ENCODE results near the gene DOK7. TPM values are rescaled to one million over a fixed set of nuclear protein-coding genes. Genes with fewer than 3 reads are reported as not detected.
"Not testable (repeated sequence)": the region's sequence is repeated elsewhere in the genome, so short reads cannot be mapped to it uniquely, and the experiment has no call there.

Gene DOK7
- total RNA-seq, 1 donor from 2014 or later, result 0.36 TPM

DNA sequence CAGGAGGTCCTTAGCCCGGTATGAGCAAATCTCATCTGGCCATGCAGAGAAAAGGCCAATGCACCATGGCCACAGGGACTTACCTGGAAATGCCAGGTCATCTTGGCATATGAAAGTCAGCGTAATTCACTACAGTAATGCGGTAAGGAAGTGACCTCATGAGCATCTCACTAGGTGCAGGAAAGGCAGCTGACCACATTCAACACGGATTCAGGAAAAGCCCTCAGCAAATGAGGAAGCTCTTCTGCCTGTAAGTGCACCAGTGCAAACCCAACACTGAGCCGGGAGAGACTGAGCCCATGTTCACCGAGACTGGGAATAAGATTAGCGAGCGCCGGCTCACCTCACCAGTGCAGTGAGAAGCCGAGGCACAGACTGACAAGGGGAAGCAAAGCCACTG, 45.4 kb downstream of the DOK7 start:
- no peak for ATAC-seq

- no peak for ATAC-seq
Measured at GRCh38 chr4:3510481-3510880, 47.4 kb downstream of the DOK7 start.

GRCh38 chr4:3511187-3511586, 48.1 kb downstream of the DOK7 start:
- no peak for ATAC-seq

- ATAC-seq, result not testable (repeated sequence)
Measured at GRCh38 chr4:3511601-3512000, 48.5 kb downstream of the DOK7 start.

DNA sequence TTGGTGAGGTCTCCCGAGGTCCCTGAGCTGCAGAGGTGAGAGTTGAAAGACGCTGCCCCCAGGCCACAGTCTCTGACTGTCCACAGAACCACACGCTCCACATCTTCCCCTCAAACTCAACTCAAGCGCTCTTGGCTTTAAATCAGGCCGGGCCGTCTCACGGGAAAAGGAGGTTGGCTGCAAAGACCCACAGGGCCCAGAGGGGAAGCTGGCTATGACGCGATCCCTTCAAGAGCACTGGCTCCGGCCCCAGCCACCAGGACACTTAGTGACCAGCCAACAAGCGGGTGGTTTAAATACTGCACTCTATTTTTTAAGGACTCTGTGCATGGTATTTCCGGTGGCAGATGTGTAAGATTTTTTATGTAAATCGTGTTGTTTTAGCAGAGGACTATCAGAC, 49.2 kb downstream of the DOK7 start:
- no peak for ATAC-seq

GRCh38 chr4:3512719-3513118, 49.6 kb downstream of the DOK7 start:
- ATAC-seq, result no peak

- no peak for ATAC-seq
Measured at GRCh38 chr4:3513807-3514206, 50.7 kb downstream of the DOK7 start.

DNA sequence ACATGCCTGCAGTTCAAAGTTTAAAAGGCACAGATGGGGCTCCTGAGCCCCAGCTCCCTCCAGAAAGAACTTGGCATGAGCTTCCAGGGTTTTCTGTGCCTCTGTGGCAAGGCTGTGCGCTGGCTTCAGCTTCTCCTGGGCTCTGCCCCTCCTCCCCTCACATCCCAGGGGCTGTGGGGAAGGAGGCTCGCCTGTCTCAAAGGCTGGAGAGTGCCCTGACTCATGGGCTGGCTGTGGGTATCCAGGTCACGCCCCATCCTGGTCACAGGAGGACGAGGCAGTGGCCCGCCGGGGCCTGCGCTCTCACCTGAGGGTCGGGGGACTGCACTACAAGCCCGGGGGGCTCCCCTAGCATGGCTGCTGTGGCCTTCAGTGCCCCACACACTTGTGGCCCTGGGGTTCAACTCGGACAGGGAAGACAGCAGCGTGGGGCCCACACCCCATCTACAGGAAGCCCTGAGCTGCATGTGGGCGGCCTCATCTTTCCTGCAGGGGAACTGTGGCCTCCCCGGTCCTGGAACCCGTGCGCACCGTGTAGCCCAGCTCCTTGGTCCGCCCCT, 51.2 kb downstream of the DOK7 start:
- ATAC-seq, result no peak

GRCh38 chr4:3514806-3515501, 51.8 kb downstream of the DOK7 start:
- no peak for ATAC-seq

- no peak for ATAC-seq
Measured at GRCh38 chr4:3515646-3516045, 52.5 kb downstream of the DOK7 start.

DNA sequence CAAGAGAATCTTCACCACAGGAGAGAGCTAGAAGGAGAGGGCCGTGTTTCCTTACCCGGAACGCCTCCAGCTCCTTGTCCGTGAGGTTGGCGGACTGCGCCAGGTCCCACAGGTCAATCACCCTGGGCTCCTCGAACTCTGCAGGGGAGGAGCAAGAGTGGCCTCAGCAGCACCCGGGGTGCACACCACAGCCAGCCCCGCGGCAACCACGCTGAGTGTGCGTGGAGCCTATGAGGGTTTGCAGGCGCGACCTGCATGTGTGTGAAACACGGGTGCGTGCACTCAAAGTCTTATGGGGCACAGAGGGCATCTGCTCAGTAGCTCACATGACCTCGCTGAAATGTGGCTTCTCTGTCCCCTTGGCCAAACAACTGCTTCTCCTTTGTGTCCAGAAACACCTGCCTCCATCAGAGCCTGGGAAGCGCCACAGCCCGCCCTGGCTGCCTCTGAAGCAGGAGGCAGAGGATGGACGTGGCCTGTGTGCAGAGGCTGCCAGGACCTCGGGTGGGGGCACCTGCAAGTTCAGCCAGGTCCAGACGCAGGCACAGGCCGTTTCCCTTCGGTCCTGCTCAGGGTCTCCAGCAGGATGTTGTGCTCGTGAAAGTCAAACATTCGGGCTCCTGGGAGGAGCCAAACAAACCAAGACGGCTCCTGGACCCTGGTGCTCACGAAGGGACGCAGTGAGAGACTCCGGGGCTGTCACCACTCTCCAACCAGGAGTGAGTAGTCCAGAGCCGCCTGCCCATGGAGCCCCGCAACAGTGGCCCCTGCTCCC, 53.1 kb downstream of the DOK7 start:
- no peak for ATAC-seq

GRCh38 chr4:3516836-3517730, 54.0 kb downstream of the DOK7 start:
- no peak for ATAC-seq

- ATAC-seq, result no peak
Measured at GRCh38 chr4:3517731-3518510, 54.8 kb downstream of the DOK7 start.

GRCh38 chr4:3518511-3518880, 55.4 kb downstream of the DOK7 start:
- no peak for ATAC-seq

GRCh38 chr4:3518941-3519340, 55.8 kb downstream of the DOK7 start:
- ATAC-seq, result no peak

DNA sequence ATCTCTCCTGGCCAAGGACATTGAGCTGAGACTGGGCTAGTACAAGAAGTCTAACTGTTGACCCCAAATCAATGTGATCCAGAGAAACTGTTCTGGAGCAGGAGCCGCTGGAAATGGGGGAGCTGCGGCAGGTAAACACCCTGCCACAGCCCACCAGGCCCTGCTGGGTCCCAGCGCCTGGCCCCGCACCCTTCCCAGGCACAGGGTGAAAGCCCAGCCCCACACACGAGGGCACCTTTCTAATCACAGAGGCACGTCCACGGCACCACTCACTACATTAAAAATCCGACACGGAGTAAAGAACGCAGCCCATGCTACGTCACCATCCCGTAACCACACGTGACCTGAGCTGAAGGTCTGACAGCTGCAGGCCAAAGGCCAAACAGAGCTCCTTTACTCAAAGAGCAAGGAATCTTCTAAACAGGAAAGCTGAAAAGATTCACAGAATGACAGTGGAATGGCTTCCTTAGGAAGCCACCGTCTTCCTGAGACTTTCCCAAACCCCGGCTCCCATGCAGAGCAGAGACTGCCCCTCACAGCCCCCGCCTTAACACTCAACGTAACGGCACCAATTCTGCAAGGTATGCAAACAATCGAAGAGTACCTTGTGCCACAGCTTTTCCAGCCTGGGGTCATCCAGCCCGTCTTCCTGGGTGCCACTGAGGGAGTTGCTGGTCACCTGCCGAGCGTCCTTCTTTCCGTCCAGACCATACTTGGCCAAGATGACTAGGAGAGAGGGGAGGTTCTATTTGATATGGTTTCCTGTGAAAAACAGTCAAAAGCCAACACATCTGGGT, 56.6 kb downstream of the DOK7 start:
- no peak for ATAC-seq

DNA sequence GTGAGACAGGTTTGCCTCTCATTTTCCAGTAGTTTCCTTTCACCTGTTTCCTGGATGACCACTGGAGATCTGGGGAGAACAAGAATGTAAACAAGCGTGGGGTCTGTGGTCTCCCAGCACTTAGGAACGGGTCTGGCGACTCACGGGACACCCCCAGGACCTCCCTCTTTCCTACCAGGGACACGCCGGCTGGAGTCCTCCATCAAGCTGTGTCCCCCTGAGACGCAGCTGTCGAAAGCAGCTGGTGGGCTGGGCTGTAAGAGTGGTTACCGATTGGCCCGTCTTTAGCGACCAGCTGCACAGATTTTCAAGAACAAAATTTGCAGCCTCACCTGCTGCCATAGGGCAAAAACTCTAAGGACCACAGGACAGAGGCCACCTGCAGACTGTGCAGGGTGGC, 57.2 kb downstream of the DOK7 start:
- ATAC-seq, result no peak

DNA sequence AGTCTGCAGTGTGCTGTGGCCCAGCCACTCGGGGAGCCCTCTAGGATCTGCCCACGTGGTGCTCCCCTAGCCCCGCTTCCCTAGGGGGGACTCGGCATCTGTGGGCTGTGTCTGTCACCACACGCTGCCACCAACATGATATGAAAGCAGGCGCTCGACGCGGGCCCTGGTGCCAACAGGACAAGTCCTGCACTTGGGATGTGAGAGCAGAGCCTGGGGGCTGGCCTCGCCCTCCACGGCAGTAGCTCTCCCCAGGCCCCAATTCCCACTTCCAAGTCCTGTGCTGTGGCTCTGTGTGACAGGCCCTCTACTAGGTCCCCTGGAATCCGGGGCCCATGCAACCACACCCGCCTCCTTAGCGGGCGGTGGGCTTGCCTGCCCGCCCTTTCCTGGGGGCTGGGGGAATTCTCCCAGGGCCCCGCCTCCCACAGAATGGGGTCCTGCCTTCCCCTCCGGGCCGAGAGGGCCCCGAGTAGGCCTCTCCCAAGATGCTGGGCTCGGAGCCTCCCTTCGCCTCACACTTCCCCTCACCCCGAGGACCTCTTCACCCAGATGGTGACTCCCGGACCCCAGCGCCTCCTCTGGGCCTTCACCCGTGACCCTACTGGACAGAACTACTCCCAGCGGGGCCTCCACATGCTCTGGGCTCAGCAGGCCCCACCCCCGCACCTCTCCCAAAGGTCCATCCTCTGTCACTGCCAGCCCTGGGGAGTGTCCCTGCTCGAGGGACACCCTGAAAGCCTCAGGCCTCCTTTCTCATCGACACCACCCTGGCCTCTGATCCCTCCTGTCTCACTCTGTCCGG, 57.9 kb downstream of the DOK7 start:
- peak; percentile 3 for ATAC-seq

DNA sequence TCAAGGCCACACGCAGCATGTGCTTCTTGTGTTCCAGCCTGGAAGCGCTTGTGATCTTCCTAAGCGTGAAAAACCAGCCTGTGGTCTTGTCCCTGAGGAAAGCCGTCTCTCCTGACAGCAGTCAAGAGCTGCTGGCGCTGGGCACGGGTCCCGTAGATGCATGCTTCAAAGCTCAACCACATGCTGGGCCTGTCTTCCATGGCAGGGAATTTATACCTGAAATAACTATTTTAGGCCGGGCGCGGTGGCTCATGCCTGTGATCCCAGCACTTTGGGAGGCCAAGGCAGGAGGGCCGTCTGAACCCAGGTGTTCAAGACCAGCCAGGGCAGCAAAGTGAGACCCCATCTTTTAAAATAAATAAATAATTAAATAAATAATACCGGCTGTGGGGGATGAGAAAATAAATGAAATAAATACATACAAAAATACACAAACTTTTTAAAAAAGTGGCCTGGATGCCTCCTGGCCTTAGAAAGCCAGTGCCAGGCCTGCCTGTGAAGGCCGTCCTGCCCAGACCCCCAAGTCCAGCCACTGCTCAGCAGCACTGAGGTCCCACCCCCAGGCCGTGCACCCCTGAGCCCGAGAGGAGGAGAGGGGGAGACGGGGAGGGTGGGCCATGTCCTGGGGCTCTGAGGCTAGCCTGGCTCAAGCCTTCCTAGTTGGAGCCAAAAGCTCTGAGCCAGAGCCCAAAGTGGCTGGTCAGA, 58.7 kb downstream of the DOK7 start:
- no peak for ATAC-seq

DNA sequence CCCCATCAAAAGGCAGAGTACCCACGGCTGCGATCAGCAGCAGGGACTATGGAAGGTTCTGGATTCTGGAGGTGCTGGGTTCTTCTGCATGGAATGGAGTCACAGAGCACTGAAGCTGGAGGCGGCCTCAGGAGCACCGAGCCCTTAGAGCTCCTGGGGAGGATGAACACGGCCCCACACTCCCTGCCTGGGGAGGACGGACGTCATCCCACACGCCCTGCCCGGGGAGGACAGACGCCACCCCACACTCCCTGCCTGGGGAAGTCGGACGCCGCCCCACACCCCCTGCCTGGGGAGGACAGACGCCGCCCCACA, 59.2 kb downstream of the DOK7 start:
- no peak for ATAC-seq
